GM21515 (cell line): ENCODE results near the gene MOGAT3.

ENCODE experiments used
- ATAC-seq: cut with Tn5 transposase; IDR thresholded peaks from one replicate; pipeline ENCODE4 v1.9.1; 2021; ENCODE audit not compliant: unreplicated experiment

The MOGAT3 gene

GRCh38 chr7:101162551-101163278, 38.1 kb downstream of the MOGAT3 start:
- no peak for ATAC-seq

DNA sequence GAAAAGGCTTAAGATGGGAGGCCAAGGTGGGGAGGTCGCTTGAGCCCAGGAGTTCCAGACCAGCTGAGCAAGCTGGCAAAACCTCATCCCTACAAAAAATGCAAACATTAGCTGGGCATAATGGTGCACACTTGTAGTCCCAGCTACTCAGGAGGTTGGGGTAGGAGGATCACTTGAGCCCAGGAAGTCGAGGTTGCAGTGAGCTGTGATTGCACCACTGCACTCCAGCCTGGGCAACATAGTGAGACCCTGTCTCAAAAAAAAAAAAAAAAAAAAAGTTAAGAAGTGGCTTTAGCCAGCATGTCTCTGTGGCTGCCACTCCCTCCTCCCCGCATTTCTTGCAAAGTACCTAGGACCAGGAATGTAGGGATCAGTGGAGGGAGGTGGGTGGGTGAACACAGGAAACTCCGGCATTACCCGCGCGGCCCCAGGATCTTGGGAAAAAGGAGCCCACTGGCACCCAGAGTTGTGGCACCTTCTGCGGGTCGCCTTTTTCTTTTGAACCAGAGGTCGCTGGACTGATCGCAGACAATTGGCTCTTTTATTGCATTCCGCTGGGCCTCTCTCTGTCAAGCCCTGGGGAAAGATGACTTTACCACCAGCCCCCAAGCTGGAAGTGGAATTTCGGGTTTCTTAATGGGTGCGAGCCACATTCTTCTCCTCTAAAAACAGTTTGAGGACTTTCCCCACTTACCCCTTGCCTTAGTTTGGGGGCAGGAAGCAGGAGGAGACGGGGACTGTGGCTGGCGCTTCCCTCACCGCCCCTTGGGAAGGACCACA, 39.0 kb downstream of the MOGAT3 start:
- no peak for ATAC-seq

DNA sequence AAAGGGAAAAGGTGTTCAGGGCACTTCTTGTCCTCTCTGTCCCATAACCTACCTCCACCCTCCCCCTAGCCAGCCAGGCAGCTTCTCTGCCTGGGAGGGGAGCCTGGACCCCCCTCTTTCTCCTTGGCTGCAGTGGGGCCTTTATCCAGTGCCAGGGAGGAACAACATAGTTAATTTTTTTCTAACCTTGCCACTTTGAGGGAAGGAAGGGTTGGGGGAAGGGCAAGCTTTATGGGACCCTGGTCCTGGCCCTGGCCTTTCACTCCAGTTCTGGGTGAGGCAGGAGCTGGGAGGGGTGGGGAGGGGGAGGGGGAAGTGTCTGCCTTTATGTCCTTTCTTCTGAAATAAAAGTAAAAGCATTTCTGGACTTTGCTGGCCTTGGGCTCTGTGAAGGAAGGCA, 39.9 kb downstream of the MOGAT3 start:
- no peak for ATAC-seq

DNA sequence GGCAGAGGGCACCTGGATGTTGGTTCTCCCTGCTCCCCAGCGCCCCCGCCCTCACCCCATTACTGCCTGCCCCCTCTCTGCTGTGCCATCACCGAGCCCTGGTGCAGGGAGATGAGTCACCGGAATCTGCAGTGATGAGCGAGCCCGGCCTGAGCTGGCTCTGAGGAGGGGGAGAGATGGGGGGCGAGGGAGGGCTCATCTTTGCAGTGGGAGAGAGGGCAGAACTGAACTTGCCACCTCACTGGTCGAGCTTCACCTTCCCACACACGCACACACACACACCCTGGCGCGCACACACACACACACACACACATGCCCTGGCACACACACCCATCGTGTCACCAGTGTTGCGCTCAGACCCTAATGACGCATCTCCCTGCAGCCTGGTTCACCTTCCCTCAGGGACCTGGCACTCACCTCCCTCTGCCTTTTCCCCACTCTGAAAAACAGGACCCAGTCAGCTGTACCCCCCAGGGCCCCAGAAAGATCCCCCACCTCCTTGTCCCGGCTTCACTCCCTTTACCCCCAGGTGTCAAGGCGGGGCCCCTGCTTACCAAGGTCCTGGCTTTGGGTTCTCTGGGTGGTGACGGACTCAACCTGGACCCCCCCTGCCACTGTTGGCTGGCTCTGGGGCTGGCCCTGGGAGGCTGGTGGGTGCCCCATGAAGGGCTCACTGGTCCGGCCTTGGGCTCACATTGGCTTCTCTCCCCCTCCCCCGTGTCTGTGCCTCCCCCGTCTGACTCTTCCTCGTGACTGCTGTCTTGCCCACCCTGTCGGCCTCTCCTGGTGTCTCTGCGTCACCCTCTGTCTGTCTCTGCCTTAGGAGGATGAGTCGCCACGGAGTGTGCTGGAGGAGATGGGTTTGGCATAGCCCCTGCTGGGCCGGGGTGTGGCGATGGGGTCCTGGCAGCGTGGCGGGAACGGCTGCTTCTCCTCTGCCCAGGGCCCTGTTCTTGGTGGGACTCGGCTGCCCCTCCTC, 40.9 kb downstream of the MOGAT3 start:
- ATAC-seq, result no peak

DNA sequence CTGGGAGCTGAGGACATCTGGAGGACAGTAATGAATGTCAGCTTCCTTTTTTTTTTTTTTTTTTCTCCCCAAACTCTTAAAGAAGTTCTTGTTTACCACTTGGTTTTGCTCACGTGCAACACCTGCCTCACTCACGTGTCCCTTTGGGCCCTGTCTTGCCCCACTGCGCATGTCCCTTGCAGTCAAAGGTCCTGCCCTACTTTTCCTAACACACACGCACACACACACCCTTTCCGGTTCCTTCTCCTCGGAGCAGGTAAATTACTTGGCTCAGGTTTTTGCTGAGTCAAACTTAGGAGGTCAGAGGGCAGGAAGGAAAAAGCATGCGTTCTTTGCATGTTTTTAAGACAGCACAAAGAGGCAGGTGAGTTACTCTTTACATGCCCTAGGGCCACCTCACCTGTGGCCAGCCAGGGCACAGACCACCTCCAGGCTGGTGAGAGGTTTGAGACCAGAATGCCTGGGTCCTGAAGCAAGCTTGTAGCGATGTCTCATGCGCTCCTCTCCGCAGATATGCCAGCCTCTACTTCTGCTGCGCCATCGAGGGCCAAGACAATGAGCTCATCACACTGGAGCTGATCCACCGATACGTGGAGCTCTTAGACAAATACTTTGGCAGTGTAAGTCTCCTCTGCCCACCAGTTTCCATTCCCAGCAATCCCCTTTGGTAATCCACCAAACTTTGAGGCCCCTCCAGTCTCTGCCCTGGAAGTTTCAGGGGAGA, 43.8 kb downstream of the MOGAT3 start:
- no peak for ATAC-seq

- no peak for ATAC-seq
Observed at GRCh38 chr7:101156277-101156676, 44.6 kb downstream of the MOGAT3 start.

- ATAC-seq, result no peak
Observed at GRCh38 chr7:101155303-101155702, 45.5 kb downstream of the MOGAT3 start.

GRCh38 chr7:101154693-101155102, 46.1 kb downstream of the MOGAT3 start:
- peak; percentile 29 for ATAC-seq

DNA sequence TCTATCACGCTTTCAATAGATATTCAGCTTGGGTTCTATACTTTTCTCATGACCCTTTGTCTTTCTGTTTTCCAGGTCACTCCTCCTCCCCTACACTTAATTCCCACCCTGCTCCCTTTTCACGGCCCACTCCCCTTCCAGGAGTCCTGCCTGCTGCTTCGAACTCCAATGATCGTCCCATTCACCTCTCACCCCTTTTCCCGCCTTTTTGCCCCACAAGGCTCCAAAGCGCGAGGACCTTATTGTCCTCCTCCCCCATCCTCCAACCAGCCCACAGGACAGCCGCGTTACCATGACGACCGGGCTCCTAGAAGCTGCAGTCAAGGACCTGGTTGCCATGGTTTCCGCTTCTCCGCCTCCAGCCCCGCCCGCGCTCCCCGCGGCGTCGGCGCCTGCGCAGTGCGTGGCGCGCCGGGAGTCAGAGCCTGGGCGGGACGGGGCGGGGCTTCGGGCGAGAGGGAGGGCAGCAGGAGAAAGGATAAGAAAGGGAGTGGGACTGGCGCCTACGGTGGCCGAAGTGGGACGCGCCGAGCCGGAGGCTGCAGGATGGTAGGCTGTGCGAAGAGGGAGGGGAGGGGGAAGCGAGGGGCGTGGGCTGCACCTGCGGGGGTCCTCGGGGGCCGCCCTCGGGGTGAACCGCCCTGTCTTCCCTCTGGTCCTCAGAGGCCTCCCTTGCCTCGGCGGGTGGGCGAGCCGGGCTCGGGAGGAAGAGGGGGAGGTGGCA, 46.7 kb downstream of the MOGAT3 start, which contains the start of gene AP1S1:
Gene AP1S1, plus strand, starts transcription at position 508 of the 724 bp plus-strand sequence. Its CDS starts 39 bp downstream, at position 547.
- peak; percentile 73 for ATAC-seq

DNA sequence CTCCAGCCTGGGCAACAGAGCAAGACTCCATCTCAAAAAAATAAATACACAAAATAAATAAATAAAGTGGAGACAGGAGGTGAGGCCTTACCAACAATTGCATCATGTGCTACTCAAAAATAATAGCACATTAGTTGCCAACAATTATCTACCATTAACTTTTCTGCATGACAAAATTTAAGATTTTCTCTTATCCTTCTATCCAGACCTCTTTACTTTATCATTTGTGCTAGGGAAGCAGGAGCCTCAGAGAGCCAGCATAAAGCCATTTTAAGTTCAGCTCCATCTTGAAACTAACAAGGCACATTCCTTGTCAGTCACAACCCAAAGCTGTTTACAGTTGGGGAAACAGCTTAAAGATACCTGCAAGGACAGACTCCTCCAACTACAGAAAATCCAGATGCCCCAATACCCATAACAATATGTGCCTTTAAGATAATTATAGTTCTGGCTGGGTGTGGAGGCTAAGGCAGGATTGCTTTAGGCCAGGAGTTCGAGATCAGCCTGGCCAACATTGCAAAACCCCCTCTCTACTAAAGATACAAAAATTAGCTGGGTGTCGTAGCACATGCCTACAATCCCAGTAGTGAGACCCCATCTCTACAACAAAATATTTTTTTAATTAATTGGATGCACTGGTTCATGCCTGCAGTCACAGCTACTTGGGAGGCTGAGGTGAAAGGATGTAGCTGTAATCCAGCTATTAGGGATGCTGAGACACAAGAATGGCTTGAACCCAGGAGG, 48.8 kb downstream of the MOGAT3 start:
- ATAC-seq, result no peak
